HG03175 (cell line): ENCODE measurements around the gene NCAPD3.
A peak's percentile ranks its signal among the peaks of the same experiment; 100 is the strongest.
"Not testable (repeated sequence)": the region's sequence is repeated elsewhere in the genome, so short reads cannot be mapped to it uniquely, and the experiment has no call there.

Source experiments
- ATAC-seq: cut with Tn5 transposase; IDR thresholded peaks from one replicate; pipeline ENCODE4 v1.9.1; 2021; ENCODE audit warnings: mild to moderate bottlenecking, moderate library complexity; ENCODE audit not compliant: unreplicated experiment

Gene NCAPD3

DNA sequence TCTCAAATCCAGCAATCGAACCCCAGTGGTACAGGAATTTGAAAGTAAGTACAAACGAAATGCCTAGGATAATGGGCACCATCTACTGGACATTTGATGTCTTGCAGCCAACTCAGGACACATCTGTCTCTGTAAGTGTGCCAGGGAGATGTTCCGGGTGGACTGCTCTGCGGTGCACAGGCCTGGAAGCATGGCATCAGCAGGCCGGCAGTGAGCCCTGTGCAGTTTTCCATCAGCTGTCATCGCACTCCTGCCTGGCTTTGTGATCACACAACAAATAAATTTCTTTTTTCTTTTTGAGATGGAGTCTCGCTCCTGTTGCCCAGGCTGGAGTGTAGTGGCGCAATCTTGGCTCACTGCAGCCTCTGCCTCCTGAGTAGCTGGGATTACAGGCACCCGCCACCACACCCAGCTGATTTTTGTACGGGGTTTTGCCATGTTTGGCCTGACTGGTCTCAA is 83.9 kb downstream of the NCAPD3 start:
- ATAC-seq: peak; percentile 87

DNA sequence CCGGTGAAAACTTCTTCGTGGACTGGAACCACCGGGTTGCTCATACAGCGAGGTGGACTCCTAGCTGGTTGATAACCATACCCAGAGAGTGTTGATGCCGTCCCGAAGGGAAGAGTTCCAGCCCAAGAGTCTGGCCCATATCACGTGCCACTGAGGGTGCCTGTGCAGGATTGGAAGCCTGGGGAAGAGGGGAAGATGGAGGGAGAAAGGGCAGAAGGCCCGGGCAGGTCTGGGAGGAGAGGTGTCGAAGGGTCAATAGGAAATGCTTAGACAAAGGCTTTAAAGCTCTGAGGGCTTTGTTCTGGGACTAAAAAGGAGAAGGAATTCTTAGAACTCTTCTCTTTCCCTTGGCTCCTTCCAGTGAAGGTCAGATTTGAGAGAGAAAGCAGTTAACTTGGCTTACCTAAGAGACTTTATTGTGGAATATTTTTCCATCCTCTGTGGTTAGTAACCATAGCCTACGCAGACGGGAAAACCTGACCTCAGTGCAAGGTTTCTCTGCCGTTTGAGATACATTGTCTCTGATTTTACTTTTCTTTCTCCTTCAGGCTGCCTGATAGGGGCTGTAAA is 84.4 kb downstream of the NCAPD3 start:
- ATAC-seq: no peak

- no peak for ATAC-seq
These were observed 85.4 kb downstream of the NCAPD3 start for GRCh38 chr11:134138376-134138775.

DNA sequence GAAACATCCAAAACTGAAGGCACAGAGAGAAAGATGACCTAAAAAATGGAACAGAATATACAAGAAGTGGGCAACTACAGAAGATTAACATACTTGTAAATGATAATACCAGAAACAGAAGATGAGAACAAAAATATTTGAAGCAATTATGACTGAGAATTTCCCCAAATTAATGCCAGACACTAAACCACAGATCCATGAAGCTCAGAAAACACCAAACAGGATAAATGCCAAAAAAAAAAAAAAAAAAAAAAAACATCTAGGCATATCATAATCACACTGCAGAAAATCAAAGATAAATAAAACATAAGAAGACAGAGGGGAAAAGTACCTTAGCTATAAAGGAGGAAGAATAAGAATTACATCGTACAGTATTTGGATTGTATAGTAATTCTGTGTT is 89.6 kb downstream of the NCAPD3 start:
- no peak for ATAC-seq

- ATAC-seq: no peak
These were observed 91.0 kb downstream of the NCAPD3 start for GRCh38 chr11:134132808-134133207.

DNA sequence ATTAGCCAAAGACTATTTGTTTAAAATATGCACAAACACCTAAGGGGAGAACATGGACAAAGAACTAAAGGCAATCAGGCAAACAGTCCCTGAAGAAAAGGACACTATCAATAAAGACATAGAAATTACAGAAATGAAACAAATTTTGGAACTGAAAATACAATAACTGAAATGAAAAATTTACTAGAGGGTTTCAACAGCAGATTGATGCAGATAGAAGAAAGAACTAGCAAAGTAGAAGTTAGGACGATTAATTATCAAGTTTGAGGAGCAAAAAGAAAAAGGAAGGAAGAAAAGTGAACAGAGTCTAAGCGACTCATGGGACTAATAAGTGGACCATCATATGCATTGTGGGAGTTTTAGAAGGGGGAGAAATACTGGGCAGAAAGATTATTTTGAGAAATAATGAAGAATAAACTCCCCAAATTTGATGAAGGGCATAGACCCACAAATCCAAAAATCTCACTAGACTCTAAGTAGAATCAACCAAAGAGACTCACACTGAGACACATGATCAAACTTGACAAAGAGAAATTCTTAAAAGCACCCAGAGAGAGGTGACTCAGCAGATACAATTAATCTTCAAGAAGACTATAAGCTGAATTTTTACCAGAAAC is 92.0 kb downstream of the NCAPD3 start:
- ATAC-seq: no peak

- no peak for ATAC-seq
These were observed 97.4 kb downstream of the NCAPD3 start for GRCh38 chr11:134126217-134126822.

GRCh38 chr11:134125507-134125906 is 98.3 kb downstream of the NCAPD3 start:
- ATAC-seq: no peak

DNA sequence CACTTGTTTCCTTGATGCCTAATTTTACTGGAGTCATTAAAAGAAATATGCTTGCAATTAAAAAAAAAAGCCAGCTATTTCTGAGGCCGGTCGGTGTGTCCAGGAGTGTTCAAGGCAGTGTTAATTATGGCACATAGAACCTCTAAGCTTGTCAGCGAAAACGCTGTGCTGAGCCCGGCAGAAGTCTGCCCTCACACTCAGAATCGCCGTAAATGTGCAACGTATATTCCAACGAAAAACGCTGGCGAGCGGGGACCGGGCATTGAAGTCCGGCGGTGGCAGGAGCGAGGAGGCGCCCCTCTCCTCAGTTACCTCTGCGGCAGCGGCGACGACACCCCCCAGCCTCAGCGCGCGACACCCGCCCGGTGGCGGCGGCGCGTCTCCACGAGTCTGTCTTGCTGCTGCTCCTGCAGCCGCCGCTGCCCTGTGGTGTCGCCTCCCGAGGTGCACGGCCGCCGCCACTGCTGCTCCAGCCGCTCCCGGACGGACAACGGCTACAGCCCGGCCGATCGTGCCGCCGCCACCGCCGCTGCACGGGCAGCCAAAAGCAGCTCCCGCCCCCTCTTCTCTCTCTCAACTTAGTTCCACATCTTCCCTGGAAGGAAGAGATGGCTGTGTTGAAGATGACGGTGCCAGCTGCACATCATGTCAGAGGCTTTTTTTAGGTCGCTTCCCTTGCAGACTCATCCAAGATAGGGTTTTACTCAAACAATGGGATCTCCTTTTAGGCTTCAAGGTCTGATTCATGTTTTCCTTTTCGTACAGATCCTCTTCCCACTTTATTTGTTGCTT is 98.9 kb downstream of the NCAPD3 start:
- no peak for ATAC-seq

DNA sequence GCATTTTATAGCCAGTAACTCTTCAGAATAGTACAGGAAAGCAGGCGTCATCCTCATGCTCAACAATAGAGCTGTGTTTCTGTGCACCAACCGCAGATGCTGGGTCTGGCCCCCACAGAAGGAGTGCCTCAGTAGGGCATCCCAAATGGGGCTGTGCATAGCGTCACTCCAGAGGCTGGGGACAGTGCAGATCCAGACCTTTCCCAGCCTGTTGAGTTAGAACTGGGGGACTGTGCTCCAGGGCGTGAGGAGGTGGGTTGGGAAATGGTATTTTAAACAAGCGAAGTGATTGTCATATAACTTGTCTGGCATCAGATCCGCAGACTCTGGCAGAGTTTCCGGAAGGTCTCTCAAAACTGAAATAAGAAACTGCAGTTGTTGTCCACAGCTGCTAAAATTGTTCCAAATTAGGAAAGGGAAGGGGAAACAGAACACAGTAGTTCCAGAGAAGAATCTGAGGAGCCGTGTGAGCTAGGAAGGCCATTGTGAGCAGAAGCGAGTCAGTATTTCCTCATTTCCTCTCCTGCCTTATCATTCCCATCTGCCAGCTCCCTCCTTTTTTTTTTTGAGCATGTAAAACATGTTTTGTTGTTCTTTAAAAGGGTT is 102.7 kb downstream of the NCAPD3 start:
- no peak for ATAC-seq

DNA sequence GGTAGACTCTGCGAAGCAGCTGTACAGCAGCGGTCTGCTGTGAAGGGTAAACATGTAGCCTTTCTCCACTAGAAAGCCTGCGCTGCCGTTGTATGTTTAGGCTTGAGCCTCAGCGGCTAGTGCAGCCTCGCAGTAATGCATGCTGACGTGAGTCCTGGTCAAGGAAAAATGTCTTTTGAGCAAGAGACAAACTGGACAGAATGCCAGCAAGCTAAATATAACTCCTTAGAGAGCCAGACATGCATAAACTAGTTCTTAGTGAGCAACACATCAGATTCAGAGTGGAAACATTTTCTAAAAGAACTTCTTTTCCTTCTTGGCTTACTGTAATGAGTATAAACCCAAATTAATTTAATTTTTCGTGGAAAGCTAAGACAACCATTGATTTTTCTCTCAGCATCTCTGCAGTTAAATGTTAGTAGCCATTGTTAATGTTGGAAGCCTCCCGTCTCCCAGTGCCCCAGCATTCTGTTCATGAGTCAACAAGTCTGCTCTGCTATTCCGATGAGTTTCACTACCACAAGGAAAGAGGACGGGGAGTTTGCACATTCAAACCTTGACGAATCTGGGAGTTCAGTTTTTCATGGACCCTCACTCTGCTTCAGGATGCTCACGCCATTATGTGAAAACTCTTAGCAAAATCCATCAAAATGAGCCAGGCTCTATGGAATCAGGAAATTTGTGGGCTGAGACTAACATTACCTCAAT is 103.5 kb downstream of the NCAPD3 start:
- no peak for ATAC-seq

- no peak for ATAC-seq
These were observed 104.7 kb downstream of the NCAPD3 start for GRCh38 chr11:134119094-134119493.

GRCh38 chr11:134118006-134118405 is 105.8 kb downstream of the NCAPD3 start:
- no peak for ATAC-seq

GRCh38 chr11:134116210-134116609 is 107.6 kb downstream of the NCAPD3 start:
- ATAC-seq: no peak

GRCh38 chr11:134113787-134114186 is 110.0 kb downstream of the NCAPD3 start:
- not testable (repeated sequence) for ATAC-seq

DNA sequence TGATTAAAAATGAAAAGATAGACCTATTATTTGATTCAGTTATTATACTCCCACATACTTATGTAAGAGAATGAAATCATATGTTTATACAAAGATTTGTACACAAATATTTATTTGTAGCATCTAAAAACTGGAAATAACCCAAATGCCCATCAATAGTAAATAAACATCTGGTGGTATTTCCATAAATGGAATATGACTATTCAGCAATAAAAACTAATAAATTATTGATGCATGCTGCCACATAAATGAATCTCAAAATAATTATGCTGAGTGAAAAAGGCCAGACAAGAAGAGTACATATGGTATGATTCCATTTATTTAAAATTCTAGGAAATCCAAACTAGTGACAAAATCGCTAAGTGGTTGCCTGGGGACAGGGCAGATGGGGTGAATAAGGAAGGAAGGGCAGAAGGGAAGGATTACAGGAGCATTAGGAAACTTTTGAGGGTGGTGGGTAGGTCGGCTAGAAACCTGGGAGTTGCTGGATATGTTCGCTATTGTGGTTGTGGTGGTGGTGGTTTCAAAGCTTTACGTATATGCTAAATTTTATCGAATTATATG is 113.4 kb downstream of the NCAPD3 start:
- no peak for ATAC-seq
